ENCODE measurements around the gene FSTL4. TPM values are rescaled to one million over a fixed set of nuclear protein-coding genes. Genes with fewer than 3 reads are reported as not detected.
A peak's percentile ranks its signal among the peaks of the same experiment; 100 is the strongest.
"Not testable (repeated sequence)": the region's sequence is repeated elsewhere in the genome, so short reads cannot be mapped to it uniquely, and the experiment has no call there.

The FSTL4 gene
- total RNA-seq, 1 donor from 2014 or later, result 0.20 TPM

DNA sequence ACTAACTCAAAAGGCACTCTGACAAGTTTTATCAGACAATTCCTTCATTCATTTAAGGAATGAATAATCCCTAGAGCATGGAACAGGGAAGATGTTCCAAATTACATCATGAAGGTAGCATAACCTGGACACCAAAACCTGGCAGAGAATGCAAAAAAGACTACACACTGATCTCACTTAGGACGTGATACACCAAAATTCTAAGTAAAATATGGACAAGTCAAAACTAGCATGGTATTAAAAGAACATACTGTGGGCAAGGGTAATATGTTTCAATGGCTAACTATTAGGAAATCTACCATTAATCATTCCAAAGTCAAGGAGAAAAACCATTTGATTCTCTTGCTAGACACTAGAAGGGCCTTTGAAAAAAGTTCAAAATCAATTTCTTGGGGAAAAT, 384.0 kb downstream of the FSTL4 start:
- no peak for DNase-seq (ENCODE audit: low read depth in 2 of 2)

DNA sequence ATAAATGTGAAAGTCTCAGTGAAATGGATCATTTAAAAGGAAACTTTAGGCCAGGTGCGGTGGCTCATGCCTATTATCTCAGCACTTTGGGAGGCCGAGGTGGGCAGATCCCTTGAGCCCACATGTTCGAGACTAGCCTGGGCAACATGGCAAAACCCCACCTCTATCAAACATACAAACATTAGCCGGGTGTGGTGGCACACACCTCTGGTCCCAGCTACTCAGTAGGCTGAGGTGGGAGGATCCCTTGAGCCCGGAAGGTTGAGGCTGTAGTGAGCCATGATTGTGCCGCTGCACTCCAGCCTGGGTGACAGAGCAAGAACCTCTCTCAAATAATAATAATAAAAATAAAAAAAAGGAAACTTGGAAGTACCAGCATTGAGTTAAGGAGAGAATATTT, 384.4 kb downstream of the FSTL4 start:
- no peak for DNase-seq (ENCODE audit: low read depth in 2 of 2)

DNA sequence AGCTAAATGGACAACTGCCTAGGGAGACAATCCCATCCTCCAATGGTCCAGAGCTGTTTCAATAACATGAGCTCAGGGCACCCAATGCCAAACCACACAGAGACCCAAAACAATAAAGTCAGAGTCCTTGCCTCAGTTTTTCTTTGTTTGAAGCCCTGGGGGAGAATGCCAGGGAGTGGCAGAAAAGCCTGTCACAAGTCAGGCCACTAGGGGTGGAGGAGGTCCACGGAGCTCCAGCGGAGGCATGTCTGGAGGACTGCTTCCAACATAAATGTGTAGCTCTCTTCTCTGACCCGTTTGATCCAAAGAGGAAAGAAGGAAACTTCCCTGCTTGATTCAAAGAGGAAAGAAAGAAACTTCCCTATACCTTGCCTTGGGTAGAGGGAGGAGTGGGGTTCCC, 385.3 kb downstream of the FSTL4 start:
- DNase-seq (ENCODE audit: low read depth in 2 of 2), result no peak

DNA sequence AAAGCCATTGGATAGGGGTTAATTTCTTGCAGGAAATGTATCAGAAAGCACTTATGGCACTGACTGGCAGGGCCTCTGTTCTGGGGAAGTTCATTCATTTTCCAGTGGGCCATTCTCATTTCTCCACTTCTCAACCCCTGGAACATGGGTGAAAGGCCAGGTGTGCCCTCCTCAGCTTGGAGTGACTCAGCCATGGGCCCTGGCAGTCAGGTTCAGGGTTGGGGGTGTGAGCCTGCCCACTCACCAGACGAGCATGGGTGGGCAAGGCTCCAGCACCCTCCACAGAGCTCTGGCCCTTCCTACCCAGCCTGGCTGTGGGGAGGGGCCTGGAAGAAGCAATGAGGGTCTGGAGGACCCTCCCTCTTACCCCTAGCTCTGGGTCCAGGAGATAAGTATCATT, 386.2 kb downstream of the FSTL4 start:
- no peak for DNase-seq (ENCODE audit: low read depth in 2 of 2)

DNA sequence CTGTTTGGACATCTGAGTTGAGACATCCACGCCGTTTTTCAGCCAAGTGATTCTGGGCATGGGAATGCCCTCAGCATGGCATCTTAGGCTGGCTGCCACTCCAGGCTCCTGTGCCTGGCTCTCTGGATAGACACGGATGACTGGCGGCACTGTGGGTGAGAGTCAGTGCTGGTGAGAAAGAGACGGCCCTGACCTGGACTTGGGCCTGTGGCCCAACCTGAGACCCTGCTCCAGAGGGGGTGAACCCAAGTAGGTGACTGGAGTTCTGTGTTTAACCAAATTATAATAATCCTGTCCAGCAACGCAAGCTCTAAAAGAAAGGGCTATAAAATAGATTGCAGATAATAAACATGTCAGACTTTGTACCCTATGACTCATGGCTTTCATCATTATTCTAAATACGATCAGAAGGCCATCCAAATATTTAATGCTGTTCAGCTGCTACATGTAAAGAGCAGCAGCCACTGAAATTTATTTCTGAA, 386.6 kb downstream of the FSTL4 start:
- no peak for DNase-seq (ENCODE audit: low read depth in 2 of 2)

DNA sequence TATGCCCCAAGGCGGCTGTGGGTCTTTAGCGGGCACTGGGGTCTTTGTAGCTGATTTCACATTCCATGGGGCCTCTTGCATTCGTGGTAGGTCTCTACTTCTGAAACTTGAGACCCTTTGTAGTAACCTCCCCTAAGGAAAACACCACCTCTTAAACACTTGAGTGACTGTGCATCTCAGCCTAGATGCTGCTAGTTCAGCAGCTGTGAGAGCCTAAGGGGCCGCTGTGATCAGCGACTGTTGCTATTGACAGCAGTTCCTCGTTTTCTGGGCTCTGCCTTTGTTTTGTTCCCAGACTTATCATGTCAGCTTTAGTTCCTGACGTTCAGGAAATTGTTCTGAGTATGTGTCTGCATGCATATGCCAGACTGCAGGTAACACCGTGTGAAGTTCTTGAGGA, 389.4 kb downstream of the FSTL4 start:
- DNase-seq (ENCODE audit: low read depth in 2 of 2), result peak; percentile 77 to 93

DNA sequence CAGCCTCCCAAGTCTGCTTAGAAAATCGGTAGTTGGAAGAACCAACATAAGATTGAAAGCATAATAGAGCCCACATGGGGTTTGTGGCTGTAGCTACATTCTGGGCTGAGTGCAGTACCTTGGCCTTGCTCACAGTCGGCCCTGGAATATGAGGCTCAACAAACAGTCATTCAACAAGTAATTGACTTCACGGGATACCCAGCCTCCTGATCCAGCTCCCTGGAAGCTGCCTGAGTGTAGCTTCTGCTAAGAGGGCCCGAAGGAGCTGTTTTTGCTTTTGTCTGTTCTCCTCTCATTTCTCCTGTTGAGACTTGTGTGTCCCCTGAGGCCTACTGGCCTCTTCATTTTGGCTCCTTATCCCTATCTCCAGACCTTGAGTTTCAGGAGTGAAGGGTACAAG, 389.8 kb downstream of the FSTL4 start:
- DNase-seq (ENCODE audit: low read depth in 2 of 2), result no peak

DNA sequence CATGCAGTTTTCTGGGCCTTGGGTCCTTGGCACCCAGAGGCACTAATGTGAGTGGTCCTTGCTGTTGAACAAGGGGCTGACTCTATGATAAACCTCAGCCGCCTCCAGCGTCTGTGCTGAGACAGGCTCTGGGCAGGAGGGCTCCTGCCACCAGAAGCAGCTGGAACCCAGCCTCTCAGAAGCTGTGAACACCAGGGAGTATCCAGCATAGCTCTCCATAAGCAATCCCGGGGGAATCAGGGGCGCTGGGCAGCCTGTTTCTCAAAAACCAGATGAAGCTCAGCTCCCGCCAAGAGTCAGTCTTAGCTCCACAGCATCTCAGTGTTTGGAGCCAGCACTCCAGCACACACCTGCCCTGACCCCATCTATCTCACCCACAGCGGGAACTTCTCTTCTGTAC, 390.3 kb downstream of the FSTL4 start:
- no peak for DNase-seq (ENCODE audit: low read depth in 2 of 2)

DNA sequence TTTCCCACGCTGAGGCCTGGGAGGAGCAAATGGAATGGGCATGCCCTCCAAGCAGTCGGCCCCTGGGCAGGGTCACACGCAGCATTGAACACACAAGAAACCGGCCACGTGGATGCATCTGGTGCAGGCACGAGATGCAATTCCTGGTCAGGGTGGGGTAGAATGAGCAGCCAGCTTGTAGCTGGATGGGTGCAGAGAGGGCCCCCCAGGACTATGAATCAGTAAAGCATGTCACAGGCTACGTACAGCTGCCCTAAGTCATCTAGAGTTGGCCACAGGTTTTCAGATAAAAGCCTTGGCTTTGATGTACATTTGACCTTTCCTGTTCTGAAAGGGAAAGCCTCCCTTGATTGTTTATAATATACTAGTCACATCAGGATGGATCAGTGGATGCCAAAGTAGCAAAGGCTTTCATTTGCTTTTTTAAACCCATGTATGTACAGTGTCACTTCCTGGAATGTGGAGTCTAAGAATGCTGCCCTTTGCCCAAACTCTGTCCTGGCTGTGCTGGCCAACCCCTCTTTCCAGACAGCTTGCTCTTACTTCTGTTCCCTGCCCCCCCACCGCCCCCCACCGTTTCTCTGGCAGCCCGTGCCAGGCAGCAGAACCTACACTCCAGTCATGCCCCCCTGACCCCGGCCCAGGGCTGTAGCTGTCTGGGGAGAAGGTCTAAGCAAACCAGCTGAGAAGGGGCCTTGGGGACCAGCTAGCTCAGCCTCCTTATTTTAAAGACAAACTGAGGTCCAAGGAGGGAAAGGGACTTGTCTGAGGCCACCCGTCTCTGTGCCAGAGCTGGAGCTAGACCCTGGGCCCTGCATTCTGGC, 391.3 kb downstream of the FSTL4 start:
- DNase-seq (ENCODE audit: low read depth in 2 of 2), result peak; percentile 67 to 94

DNA sequence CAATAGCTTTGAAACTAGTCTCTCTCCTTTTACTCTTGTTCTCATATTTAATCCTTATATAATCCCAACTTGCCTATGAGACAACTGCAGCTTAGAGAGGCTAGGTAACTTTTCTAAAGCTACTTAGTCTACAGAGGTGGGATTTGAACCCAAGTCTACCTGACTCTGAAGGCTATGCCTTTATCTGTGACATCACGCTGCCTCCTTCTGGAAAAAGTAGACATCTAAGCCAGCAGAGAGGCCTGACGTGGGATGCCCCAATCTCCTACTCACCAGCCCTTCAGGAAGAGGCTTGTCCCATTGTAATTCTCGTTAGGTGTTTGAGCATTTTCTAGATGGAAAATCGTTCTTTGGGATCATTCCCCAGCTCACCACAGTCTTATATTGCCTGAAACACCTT, 393.0 kb downstream of the FSTL4 start:
- no peak for DNase-seq (ENCODE audit: low read depth in 2 of 2)

DNA sequence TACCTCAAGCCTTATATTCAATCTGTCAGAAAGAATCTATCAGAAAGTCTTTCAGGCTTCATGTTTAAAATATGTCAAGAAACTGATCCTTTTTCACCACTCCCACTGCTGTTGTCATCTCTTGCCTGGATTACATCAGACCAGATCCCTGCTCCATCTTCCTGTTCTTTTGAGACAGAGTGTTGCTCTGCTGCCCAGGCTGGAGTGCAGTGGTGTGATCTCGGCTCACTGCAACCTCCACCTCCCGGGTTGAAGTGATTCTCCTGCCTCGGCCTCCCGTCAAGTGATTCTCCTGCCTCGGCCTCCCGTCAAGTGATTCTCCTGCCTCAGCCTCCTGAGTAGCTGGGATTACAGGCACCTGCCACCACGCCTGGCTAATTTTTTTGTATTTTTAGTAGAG, 396.2 kb downstream of the FSTL4 start:
- DNase-seq (ENCODE audit: low read depth in 2 of 2), result not testable (repeated sequence)

DNA sequence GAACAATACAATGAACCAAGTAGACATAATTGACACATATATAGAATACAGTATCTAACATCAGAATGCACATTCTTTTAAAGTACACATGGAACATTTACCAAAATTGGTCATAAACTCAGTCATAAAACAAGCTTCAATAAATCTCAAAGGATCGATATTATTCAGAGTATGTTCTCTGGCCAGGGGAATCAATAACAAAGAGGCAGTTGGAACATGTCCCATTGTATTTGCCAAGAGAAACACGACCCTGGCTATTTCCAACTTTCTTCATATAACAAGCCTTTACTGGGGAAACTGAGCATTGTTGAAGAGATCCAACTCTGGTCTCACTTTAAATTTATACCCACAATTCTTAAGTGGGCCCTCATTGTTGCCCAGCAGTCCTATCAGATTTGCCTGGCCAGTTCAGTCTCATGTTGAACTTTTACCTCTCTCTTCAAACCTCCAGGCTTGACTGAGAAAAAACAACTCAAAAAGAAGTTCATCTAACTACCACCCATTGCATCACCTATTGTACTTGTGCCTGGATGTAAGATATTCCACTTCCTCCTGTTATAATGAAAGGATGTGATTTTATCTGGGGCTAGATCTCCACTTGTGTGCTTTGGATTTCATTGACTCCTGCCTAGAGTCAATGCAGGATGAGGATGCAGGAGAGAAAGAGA, 398.1 kb downstream of the FSTL4 start:
- peak; percentile 56 to 69 for DNase-seq (ENCODE audit: low read depth in 2 of 2)

DNA sequence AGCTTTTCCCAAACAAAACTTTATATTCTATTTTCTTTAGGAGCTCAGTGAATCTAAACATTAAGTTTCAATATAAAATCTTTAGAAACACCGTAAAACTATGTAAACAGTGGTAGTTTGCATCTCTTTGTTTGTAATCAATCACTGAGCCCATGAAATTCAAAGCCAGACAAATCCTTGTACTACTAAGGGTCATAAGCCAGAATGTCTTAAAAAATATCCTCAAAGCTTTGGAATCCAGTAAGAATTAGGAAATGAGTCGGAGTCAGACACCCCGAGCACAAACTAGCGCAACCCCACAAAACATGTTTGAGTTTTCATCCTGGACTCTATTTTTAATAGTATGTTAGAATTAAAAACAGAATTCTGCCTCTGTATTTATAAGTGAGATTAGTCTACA, 406.7 kb downstream of the FSTL4 start:
- no peak for DNase-seq (ENCODE audit: low read depth in 2 of 2)

DNA sequence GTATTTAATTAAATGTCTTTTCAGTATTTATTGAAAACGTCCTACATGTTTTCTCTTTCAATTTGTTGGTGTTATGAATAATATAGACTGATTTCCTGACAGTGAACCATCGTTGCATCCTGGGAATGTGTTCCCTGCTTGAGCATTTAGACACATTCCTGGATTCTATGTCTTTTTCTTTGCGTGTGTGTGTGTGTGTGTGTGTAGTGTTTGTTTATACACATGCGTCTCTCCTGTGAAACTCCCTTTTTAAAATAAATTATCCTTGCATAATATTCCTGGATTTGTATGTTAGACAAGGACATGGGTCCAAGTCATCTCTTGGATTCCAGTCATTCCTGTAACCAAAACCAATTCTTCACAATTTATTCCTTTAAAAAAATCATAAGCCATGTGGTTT, 407.1 kb downstream of the FSTL4 start:
- DNase-seq (ENCODE audit: low read depth in 2 of 2), result peak in 1 of 2 donors; percentile 52

DNA sequence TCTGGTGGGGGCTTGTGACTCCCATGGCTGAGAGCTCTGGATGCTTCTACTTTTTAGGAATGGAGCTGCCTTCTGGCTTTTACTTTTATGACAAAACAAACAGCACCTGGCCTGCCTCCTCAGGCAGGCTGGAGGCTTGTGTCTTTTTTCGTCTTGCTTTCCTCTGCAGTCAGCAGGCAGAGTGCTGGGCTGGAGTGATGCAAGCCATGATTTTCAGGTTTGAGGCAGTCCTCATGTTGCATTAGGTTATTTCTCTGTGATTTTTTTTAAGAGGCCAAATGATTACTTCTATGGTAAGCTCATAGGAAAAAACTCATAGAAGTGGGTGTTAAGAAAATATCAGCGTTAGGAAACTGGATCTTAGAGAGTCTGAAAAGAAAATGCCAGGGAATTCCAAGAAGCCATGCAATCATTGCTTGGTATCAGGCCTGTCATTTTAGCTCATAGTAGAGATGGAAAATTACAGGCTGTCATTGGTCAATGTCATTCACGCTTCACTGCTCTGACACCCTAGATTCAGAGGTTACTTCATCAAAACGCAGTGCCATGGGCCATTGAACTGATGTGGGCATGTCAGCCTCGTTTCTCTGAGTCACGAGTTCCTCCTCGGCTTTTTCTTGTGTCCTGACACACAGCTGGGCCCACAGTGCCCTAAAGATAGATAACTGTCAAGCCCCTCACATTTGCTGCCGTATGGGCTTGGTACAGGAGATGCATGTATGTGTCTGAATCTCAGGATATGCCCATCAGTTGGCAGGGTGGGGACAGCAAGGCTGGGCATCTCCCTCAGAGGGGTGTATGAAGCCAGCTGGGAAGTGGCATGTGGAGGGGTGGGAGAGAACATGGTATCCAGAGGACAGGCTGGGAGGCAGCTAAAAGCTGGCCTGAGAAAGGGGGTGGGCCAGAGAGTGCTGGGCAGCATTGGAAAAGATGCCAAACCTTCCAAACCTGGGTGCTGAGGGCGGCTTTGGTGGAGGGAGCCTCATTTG, 408.7 kb downstream of the FSTL4 start:
- DNase-seq (ENCODE audit: low read depth in 2 of 2), result no peak

DNA sequence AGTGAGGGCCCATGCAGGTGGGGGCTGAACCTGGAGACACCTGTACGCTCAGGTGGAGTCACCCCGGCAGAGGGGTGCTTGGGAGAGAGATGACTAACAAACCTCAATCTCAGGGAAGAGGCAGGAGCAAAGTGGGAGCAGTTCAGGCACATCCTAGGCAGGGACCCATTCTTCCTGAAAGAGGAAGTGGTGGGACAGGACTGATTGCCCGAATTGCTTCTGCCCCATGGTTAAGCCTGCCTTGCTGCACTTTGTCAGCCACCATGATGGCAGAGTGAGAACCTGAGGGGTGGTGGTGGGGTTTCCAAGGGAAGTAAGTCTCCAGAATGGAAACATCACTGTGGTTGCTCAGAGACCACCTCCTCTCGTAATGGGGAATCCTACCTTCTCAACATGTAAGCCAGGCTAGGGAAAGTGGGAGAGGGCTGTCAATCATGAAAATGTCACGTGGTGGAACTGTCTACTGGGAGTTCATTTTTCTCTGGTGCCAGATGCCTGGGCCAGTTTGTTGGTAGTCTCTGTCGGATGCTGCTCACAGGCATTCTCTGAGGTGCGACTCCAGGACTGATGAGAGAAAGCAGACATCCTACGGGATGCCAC, 410.2 kb downstream of the FSTL4 start:
- no peak for DNase-seq (ENCODE audit: low read depth in 2 of 2)

DNA sequence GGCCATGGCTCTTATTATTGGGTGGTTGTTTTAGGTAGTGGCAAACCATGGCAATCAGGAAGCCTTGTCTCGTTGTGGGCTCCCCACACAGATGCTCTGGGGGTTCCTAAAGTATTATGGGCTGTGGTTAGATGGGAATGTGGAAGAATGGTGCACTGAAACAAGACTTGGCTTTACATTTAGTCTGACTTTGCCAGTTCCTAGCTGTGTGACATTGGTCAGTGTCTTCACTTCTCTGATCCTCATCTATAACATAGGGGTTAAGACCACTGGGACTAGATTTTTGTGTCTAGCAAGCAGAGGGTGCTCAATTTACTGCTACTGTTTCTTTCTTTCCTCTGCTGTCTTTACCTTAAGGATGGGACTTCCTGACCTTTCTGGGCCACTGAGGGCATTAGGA, 411.0 kb downstream of the FSTL4 start:
- no peak for DNase-seq (ENCODE audit: low read depth in 2 of 2)

DNA sequence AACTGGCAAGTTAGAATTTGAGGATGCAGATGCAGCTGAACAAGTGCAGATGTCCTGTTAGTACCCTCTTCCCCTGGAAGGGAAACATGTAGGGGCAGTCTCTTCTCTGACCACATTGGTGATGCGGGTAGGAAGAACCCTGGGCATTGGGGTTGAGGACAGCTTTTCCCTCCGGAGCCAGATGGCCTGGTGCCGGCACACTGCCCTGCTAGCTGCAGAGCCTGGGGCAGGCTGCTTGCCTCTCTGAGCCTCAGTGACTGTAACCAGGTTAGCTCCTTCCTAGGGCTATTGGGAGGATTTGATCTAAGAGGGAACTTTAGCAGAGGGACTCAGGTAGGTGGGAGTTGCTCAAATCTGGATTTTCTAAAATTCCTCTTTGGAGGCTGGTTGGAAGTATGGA, 412.1 kb downstream of the FSTL4 start:
- DNase-seq (ENCODE audit: low read depth in 2 of 2), result no peak

DNA sequence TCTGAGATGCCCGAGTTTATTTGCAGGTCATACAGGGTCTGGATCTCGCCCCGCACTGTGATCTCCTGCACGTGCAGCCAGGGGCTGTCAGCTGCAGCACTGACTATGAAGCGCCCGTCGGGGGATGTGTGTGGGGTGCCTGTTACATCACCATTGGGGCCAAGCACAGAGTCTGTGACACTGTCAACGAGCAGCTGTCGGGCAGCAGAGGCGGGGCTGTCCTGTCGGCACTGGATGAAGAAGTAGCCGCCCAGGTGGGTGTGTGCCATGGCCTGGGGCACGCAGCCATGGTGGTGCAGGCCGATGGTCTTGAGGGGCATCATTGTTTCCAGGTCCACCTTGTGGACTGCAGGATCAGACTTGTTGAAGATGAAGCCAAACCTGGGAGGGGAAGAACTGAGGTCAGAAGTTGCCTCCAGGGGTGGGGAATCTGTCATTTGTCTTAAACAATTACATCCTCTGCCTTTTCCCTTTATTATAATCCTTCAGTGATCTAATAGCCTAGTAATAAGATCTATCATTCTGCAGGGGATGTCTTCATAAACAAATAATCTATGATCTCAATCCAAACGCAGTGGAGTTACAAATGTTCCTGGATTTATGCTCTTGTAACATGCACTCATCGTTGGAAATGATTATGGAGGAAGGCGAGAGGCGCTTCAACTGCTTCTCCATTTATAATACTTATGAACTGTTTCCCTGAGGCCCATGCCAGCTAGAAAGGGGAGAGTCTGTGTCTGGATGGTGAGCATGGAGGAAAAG, 412.7 kb downstream of the FSTL4 start:
- no peak for DNase-seq (ENCODE audit: low read depth in 2 of 2)

DNA sequence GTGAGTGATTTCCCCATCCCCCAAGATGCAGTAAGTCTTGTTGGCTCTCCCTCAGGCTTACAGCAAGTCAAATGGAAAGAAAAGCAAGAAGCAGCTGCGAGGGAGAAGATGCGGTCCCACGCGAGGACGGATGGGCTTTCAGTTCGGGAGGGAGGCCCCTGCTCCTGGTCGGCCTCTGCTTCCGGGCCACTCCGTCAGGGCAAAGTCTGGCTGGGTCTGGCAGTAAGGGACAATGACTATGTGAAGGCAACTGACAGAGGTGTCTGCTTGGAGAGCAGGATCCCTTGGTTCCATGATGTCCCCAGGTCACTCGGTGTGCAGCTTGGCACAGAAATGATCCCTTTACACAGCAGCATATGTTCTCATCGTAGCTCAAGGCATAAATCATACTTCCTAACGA, 413.8 kb downstream of the FSTL4 start:
- DNase-seq (ENCODE audit: low read depth in 2 of 2), result no peak
